Retina (tissue), 1 donor: ENCODE results near the gene CDK5.
"Not testable (repeated sequence)": the region's sequence is repeated elsewhere in the genome, so short reads cannot be mapped to it uniquely, and the experiment has no call there.

Source experiments
- DNase-seq: peaks from one replicate; pipeline ENCODE4 v3.0.0-alpha.2; 2016

The CDK5 gene

DNA sequence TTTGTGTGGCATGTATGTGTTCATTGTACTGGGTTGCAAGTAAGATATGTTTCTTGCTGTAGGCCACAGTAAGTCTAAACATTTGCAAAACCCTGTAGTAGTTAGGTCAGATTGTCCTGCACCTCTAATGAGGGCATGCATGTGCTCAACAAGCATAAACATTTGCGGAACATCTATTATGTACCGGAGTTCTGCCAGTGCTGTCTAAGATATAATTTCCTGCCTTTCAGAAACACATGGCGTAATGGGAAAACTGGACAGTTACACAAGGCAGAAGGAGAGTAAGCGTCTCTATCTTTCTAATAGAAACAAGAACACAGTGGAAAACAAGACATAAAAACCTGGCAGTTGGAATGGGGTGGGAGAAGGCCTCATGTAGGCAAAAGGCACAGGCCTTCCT lies 26.7 kb downstream of the CDK5 start:
- no peak for DNase-seq

DNA sequence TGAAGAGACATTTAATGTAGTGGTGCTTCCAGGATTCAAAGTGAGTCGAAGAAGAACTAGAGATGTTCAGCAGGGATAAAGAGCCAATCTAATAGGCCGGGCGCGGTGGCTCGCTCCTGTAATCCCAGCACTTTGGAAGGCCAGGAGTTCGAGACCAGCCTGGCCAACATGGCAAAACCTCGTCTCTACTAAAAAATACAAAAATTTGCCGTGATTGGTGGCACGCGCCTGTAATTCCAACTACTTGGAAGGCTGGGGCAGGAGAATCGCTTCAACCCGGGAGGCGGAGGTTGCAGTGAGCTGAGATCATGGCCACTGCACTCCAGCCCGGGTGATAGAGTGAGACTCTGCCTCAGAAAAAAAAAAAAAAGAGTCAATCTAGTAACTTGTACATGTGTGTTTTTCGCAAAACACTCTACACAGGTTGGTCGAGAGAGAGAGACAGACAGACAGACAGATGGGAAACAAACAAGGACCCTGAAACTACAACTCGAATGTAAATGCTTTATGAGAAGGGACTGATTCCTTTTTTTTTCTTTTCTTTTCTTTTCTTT lies 28.7 kb downstream of the CDK5 start:
- no peak for DNase-seq

DNA sequence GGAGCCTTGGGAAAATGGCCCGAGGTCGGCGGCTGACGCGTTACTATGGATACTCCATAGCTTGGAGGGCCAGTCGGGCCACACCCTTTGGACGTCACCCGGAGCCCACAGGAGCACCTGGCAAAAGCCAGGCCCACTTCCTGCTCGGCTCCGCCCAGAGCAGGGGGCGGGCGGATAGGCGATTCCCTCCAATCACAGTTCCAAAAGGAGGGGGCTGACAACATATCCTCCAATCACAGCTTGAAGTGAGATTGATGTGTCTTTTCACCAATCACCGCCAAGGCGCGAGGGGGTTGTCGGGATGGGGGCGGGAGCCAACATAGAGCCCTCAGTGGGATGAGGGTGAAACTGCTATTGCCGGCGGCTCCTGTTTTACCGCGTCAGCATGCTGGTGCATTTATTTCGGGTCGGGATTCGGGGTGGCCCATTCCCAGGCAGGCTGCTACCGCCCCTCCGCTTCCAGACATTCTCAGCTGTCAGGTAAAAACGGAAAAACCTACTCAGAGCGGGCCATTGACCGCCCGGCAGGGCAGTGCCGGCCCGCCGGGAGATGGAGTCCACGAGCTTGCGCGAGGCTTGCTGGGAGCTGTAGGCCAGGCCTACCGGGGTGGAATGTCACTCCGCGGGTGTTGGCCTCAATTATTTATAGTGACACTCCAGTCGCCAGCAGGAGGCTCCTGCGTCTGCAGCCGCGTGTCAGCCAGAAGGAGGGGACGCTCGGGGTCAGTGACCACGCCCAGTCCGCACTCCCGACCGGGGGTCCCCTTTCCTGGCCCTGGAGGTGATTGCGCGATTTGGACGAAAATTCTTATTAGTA lies 29.4 kb downstream of the CDK5 start, which contains the start of gene ABCB8:
ABCB8 (plus strand) TSS at position 320 of the 817 bp plus-strand sequence; CDS start at position 386, 66 bp downstream.
- peak; percentile 100 for DNase-seq

DNA sequence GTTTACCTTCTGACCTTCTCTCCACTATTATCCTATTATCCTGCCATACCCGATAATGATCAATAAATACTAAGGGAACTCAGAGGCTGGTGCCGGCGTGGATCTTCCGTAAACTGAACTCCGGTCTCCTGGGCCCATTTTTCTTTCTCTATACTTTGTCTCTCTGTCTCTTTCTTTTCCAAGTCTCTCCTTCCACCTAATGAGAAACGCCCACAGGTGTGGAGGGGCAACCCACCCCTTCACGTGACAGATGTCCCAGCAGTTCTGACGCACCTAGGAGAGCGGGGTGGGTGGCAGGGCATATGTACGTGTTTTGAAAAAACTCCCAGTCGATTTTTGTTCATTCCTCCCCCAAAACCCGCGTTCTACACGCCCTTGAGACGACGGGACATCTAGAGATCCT lies 30.0 kb downstream of the CDK5 start:
- DNase-seq: not testable (repeated sequence)

DNA sequence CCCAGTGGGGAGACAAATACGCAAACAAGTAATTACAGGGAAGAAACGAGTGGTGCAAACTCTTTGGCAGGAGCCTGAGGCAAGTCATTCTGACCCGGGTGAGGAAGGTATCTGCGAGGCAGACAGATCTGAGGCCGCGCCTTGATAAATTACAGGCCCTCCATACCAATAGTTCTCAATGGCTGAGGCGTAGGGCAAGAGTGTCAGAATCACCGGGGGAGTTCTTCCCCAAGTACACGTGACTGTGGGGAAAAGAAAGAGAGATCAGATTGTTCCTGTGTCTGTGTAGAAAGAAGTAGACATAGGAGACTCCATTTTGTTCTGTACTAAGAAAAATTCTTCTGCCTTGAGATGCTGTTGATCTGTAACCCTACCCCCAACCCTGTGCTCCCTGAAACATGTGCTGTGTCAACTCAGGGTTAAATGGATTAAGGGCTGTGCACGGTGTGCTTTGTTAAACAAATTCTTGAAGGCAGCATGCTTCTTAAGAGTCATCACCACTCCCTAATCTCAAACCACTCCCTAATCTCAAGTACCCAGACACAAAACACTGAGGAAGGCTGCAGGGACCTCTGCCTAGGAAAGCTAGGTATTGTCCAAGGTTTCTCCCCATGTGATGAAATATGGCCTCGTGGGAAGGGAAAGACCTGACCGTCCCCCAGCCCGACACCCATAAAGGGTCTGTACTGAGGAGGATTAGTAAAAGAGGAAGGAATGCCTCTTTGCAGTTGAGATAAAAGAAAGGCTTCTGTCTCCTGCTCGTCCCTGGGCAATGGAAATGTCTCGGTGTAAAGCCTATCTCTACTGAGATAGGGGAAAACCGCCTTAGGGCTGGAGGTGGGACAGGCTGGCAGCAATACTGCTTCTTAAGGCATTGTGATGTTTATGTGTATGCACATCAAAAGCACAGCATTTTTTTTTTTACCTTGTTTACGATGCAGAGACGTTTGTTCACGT lies 30.6 kb downstream of the CDK5 start:
- DNase-seq: not testable (repeated sequence)

DNA sequence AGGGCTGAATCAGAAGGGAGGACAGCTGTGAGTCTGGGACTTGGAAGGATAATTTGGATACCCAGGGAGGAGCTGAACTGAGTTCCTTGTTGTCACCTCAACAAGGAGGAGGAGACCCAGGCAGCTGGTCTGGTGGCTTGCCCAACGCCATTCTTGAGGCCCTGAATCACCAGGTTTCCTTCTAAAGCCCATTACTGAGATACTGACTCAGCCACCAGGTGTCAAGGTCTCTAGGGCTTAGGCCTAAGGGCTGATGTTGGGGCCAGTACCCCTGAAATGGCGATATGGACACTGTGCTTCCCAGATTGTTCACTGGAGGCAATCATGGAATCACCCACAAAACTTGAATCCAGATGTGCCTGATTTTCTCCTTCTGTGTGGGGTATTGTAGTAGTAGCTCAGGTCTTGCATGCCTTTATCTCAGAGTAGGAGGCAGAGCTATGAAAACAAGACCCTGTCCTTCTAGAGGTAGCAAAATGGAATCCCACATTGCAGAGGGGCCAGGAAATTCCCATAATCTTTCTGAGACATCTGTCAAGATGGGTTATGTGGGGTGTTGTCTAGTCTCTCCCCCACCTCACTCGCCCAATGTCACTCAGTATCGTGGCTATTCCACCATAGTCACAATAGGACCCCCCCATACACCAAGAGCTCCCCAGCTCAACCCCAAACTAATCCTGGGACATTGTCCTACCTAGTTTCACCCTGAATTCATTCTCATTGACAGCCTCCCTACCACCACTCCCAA lies 31.6 kb downstream of the CDK5 start:
- no peak for DNase-seq

DNA sequence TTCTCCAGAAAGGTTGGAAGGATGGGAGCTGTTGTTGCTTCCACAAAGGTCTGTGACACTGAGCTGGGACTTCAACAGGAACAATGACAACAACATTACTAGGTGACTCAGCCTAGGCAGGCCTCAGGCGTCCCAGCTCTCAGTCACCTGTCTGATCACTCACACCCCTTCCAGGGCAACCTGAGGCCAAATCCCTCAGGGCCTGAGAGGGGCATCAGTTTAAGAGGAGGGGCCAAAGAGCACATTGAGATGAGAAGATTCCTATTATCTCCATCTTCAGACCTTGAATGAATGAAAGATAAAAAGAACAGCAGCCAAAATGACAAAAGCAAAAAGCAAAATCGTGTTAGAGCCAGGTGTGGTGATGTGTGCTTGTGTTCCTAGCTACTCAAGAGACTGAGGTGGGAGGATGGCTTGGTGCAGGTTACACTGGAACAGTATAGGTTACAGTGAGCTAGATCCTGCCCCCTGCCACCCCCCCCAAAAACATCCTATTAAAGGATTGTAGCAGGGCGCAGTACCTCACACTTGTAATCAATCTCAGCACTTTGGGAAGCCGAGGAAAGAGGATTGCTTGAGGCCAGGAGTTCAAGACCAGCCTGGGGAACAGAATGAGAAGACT lies 33.2 kb downstream of the CDK5 start, which contains the start of gene ATG9B:
ATG9B (minus strand) TSS at position 60 of the 622 bp plus-strand sequence. CDS start 71 bp downstream, outside the sequence.
- no peak for DNase-seq

DNA sequence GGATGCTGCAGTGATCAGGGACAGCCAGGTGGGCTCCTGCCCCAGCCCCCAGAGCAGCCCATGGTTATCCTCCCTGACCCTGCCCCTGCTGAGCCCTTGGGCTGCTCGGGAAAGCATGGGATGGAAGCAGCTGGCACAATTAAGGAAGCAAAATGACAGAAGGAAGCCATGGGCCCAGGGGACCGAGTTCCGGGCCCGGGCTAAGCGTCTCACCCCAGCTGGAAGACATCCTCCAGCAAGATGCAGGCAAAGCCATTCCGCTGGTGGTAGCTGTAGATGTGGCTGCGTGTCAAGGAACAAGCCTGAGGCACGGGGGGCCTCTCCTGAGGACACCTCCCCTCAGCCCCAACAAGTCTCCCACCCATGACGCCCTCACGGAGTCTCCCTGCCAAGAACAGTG lies 34.5 kb downstream of the CDK5 start:
- DNase-seq: no peak

DNA sequence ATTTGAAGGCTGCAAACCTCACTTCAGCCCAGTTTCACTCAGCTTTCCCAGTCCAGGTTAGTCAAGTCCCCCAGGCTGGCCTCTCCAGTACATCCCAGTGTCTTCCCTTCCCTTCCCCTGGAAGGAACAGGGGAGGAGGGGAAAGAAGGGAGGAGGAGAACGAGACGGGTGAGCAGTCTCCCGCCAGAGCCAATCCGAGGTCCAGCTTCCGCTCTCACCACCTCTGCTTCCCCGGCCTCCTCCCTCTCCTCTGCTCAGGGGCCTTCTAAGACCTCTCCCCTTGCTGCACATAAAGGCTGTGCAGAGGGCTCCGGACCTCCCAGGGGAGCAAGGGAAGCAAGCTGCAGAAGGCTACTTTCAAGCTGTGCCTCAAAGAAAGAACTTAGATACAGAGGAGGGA lies 37.5 kb downstream of the CDK5 start:
- DNase-seq: peak; percentile 69

DNA sequence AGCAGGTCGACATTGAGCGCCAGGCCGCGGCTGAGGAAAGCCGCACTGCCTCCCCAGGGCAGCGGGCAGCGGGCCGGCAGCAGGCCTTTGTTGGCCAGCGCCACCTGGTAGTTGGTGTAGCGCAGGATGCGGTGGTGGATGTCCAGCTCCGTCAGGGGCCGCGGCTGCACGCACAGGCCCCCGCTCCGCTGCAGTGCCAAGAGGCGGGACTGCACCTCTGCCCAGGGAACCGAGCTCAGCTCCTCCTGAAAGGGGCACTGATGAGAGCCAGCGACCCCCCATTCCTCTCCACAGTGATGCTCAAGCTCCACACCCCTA lies 38.6 kb downstream of the CDK5 start:
- no peak for DNase-seq

DNA sequence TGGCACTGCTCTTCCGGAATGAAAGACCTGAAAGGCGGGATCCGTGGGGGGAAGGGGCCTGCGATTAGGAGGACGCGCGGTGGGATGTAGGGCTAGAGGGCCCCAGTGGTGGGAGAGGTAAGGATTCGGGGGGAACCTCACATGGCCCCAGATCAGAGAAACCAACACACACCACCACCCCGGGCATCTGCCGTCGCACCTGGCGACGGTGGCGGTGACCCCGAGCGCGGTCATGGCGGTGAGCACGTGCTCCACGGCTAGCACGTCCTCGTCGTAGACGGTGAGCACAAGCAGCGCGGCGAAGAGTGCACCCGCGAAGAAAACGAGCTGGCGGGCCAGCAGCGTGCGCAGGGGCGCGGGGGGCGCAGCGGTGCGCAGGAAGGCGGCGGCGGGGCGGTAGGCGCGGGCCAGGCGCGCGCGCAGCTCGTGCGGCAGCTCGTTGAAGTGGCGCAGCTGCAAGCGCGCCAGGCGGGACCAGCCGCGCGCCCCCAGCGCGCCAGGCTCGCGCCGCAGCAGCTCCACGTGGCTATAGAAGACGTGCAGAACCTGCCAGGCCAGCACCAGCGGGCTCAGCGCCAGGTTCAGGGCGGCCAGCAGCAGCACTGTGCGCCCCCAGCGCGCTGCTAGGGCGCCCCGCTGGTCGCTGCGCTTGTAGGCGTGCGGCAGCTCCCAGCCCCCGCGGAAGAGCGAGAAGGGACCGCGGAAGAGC lies 39.1 kb downstream of the CDK5 start:
- peak; percentile 81 for DNase-seq

DNA sequence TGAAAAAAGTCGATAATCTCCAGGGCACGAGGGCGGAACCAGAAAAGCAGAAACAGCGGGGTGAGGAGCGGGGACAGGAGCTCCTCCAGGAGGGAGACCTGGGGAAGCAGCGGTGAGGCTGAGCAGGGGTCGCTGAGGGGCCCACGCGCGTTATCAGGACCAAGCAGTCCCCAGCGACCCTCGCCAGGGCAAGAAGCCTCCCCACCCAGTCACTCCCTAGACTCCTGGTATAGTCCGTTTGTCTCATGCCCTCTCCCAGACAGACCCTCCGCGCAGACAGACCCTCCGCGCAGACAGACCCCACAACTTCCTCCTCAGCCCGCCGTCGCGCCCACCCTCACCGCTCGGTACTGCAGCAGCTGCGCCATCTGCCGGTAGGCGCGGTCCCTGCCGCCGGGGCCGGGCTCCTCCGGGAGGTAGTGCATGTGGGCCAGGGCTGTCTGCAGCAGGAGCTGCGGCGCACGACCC lies 39.7 kb downstream of the CDK5 start:
- peak; percentile 95 for DNase-seq

DNA sequence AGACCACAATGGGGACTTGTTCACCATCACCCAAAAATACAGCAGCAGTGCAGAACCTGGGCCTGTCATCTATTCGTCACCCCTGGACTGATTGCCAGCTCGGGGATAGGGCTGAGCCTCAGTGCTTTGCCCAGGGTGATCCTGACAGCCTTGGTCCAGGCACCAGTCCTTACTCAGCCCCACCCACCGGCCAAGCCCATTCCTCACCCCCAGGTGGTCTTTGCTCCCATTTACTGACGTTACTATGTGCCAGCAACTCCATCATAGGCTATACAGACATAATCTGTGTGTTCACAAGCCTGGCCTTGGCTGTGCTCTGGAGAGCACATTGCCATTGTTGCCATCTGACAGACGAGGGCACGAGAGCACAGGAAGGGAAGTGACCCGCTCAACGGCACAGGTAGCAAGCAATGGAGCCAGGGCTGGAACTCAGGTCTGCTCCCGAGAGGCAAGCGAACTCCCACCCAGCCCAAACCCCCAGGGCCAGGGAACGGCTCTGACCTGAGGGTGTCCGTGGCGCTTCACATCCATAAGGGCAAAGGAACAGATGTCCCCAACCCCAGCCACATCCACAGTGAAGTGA lies 40.2 kb downstream of the CDK5 start:
- no peak for DNase-seq

DNA sequence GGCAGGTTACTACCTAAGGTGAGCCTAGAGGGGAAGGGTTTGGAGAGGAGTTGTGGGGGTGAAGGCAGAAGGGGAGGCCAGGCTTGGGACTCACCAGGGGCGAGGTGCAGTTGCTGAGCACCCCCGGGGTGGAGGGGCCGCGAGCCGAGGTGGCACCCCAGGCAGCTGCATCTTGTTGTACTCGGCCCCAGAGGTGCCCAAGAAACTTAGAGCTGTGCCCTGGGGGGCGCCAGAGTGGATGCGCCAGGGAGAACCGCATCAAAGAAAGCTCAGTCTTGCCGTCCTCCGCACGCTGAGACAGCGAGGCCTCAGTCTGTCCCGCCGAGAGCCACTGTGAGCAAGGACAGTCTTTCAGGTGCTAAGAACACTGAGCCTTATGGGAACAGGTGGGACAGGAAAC lies 40.8 kb downstream of the CDK5 start:
- DNase-seq: no peak

DNA sequence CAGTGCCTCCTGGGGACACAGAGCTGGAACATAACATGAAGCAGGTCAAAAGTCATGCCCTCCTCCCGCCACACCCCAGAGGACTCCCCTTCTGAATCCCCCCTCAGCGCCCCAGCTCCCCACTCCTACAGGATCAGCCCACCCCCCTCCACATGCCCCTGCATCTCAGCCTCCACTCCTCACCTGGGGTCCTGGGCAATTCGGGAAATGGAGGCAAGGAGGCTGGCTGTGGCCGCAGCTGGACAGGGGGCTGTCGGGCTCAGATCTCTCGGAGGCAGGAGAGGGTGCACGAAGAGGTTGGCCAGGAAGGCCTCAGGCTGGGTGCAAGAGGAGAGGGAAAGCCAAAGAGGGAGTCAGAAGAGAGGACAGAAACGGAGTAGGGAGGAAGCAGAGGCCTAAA lies 41.2 kb downstream of the CDK5 start:
- no peak for DNase-seq

DNA sequence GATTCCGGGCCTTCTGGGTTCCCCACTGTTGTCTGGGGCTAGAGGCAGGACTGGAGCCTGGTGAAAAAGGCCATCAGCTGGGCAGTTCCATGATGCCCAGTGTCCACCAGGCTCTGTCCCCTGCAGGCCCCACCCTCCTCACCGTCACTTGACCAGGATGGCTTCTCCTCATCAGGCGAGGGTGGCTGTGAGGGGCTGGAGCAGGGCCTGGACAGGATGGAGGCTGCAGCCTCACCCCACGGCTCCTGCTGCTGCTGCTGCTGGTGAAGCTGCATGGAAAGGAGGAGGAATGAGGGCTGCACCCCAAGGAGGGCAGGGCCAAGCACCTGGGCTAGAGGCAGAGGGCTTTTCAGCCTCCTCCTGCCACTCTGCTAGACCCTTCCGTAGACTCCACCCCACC lies 41.7 kb downstream of the CDK5 start:
- DNase-seq: no peak

DNA sequence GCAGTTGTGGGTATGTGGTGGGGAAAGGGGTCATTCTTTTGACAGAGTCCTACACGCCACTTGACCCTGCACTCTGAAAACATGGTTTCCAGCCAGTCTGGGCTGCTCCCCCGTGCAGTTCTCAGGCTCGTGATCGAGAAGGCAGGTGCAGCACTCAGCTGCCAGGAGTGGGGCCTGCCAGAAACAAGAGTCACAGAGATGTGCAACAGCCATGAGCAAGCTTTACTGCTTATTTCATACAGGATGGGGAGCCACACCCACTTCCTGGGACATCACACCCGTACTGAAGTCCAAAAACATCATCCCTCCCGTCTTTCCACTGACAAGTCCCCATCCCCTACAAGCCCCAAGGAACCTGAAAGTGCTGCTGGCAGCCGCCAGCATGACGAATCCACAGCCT lies 42.7 kb downstream of the CDK5 start:
- DNase-seq: no peak

DNA sequence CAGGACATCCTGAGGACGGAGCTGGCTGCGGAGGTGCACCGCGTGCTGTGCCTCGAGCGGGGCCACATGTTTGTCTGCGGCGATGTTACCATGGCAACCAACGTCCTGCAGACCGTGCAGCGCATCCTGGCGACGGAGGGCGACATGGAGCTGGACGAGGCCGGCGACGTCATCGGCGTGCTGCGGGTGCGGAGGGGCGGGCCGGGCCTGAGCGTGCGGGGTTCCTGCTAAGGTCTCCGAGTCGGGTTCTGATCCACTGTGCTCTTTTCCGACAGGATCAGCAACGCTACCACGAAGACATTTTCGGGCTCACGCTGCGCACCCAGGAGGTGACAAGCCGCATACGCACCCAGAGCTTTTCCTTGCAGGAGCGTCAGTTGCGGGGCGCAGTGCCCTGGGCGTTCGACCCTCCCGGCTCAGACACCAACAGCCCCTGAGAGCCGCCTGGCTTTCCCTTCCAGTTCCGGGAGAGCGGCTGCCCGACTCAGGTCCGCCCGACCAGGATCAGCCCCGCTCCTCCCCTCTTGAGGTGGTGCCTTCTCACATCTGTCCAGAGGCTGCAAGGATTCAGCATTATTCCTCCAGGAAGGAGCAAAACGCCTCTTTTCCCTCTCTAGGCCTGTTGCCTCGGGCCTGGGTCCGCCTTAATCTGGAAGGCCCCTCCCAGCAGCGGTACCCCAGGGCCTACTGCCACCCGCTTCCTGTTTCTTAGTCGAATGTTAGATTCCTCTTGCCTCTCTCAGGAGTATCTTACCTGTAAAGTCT lies 43.8 kb downstream of the CDK5 start:
- peak; percentile 90 for DNase-seq

DNA sequence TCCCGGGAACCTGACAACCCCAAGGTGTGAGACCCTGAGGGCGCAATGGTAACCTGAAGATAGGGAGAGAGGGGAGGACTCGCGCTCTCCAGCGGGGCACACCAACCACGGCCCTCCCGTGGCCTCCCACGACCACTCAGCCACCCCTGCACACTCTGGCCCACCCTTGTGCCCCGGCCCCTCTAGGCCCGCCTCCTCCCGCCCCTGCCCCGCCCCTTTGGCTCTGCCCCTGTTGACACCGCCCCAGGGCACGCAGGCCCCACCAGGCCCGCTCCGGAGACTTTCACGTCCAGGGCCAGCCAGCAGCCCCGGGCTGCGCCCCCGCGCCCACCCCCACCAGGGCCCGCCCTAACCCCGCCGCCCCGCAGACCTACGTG lies 44.4 kb downstream of the CDK5 start:
- no peak for DNase-seq

DNA sequence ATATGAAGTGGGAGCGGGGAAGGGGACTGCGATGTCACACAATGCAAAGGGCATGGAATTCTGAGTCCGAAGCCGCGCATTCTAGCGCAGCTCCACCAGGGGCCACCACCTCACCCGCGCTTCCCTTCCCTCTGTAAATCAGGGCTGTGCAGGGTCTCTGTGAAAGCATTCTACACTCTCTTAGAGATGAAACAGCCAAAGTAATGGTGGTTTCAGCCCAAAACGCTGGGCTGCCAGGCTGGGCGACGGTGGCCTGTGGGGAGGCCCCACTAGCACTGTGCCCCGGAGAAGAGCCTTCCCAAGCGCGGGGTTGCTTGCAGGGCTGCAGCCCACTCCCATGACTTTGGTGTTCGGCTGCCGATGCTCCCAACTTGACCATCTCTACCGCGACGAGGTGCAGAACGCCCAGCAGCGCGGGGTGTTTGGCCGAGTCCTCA lies 44.8 kb downstream of the CDK5 start:
- peak; percentile 86 for DNase-seq
